Mucosa of descending colon (tissue), 3 donors: ENCODE data around the gene UBAC1. TPM values are rescaled to one million over a fixed set of nuclear protein-coding genes. Genes with fewer than 3 reads are reported as not detected.

Experiments used
- ATAC-seq: fragments of 200-7000 bp; cut with Tn5 transposase; one replicate; pipeline ENCODE4 v1.9.1; 2020; ENCODE audit warnings: mild to moderate bottlenecking, moderate library complexity
- DNase-seq, 3 donors: peaks; one replicate each; pipeline ENCODE4 v3.0.0-alpha.2; 2020
- H3K36me3 ChIP-seq: fragments of 200-600 bp; one replicate; pipeline ENCODE4 v1.8.0; 2021; ENCODE audit warnings: low read depth, mild to moderate bottlenecking
- H3K4me1 ChIP-seq: fragments of 200-600 bp; one replicate; pipeline ENCODE4 v1.8.0; 2021; ENCODE audit warnings: low read depth, mild to moderate bottlenecking
- H3K4me3 ChIP-seq: fragments of 200-600 bp; one replicate; pipeline ENCODE4 v1.8.0; 2021; ENCODE audit warnings: mild to moderate bottlenecking
- H3K9me3 ChIP-seq: fragments of 200-600 bp; one replicate; pipeline ENCODE4 v1.8.0; 2021; ENCODE audit warnings: mild to moderate bottlenecking
- intact Hi-C, 2 donors: fragments of 100-400 bp; cut with DNase I in 1 of 2; cut with micrococcal nuclease in 1 of 2; formaldehyde crosslinking; loops; one replicate each; pipeline versions ENCODE4 v1.11.0 to v1.11.1; 2022; cut with DNase I, micrococcal nuclease
- total RNA-seq, 3 donors: library from RNA; stranded (reverse); fragmentation: NEBNext Ultra II Directional in 2 of 3; extraction: Animal tissue kit (Norgen Biotek cat#: 25700) in 2 of 3; gene quantifications; one replicate each; pipeline versions ENCODE4 v1.2.1 to v1.2.4, GENCODE V29; 2021 to 2023
- TF ChIP-seq, protein P1 (sequence below): fragments of 200-600 bp; IDR thresholded peaks from one replicate; pipeline ENCODE4 v1.8.0; 2022; ENCODE audit warnings: antibody characterized with exemption, mild to moderate bottlenecking
- donor health status: DM: no; HTN: no; CAD: no; lungs with moderate emphysema.
- donor health status: DM: no; HTN: no; CAD: no.
- donor health status: DM: no; HTN: yes; CAD: no.

The UBAC1 gene
- total RNA-seq, 3 donors from 2014 or later, result 55.5 to 70.4 (median 64.0) TPM

- TF ChIP-seq, protein P1, sequence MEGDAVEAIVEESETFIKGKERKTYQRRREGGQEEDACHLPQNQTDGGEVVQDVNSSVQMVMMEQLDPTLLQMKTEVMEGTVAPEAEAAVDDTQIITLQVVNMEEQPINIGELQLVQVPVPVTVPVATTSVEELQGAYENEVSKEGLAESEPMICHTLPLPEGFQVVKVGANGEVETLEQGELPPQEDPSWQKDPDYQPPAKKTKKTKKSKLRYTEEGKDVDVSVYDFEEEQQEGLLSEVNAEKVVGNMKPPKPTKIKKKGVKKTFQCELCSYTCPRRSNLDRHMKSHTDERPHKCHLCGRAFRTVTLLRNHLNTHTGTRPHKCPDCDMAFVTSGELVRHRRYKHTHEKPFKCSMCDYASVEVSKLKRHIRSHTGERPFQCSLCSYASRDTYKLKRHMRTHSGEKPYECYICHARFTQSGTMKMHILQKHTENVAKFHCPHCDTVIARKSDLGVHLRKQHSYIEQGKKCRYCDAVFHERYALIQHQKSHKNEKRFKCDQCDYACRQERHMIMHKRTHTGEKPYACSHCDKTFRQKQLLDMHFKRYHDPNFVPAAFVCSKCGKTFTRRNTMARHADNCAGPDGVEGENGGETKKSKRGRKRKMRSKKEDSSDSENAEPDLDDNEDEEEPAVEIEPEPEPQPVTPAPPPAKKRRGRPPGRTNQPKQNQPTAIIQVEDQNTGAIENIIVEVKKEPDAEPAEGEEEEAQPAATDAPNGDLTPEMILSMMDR, result no peak
- intact Hi-C loops, result no loop called here
- DNase-seq (peak in 1 of 3 donors; percentile 43), ATAC-seq (no peak)
- H3K4me1 ChIP-seq, result no peaks in the 10 kb centered on the region
- peaks cover 5% of the 10 kb centered on the region for H3K36me3 ChIP-seq
- H3K4me3 ChIP-seq, result no peak overlapping the region
- H3K9me3 ChIP-seq, result no peaks in the 10 kb centered on the region
Measured at GRCh38 chr9:135930446-135931345, 30.5 kb downstream of the UBAC1 start.

- ATAC-seq, result no peak
- H3K4me1 ChIP-seq, result no peaks in the 10 kb centered on the region
- intact Hi-C loops, result no loop called here
- peak in 1 of 3 donors; percentile 36 for DNase-seq
- TF ChIP-seq, protein P1, result no peak
- no peak overlapping the region for H3K4me3 ChIP-seq
- H3K36me3 ChIP-seq, result peaks cover 5% of the 10 kb centered on the region
- no peaks in the 10 kb centered on the region for H3K9me3 ChIP-seq
Measured at GRCh38 chr9:135929656-135930445, 31.3 kb downstream of the UBAC1 start.

- Histone ChIP-seq H3K36me3 (peaks cover 5% of the 10 kb centered on the region), H3K4me3 (no peak overlapping the region), H3K4me1 (no peaks in the 10 kb centered on the region), H3K9me3 (no peaks in the 10 kb centered on the region)
- intact Hi-C loops, result no loop called here
- DNase-seq (peak in 1 of 3 donors; percentile 34), ATAC-seq (no peak)
- TF ChIP-seq, protein P1, result no peak
Measured at GRCh38 chr9:135928731-135929655, 32.2 kb downstream of the UBAC1 start.

- DNase-seq (peak in 1 of 3 donors; percentile 37), ATAC-seq (no peak)
- TF ChIP-seq, protein P1, result no peak
- H3K4me1 ChIP-seq, result no peaks in the 10 kb centered on the region
- H3K9me3 ChIP-seq, result no peaks in the 10 kb centered on the region
- H3K36me3 ChIP-seq, result peaks cover 5% of the 10 kb centered on the region
- intact Hi-C loops, result no loop called here
- no peak overlapping the region for H3K4me3 ChIP-seq
Measured at GRCh38 chr9:135928074-135928730, 33.0 kb downstream of the UBAC1 start.
